Esophagus squamous epithelium (tissue), 4 donors: Measurements from ENCODE around the gene C2orf74.

Source experiments
- CTCF ChIP-seq, 6 experiments: fragments of 450-650 bp in 4 of 6; fragments of 200-600 bp in 2 of 6; sonication (generic) in 2 of 6; IDR thresholded peaks; one replicate each; pipeline ENCODE4 v1.5.1; 2016 to 2019; ENCODE audit warnings: antibody characterized with exemption in 6 of 6, mild to moderate bottlenecking in 4 of 6, moderate library complexity in 4 of 6
- POLR2A ChIP-seq, 4 donors: fragments of 450-650 bp; IDR thresholded peaks; one replicate each; pipeline ENCODE4 v1.6.1; 2017; ENCODE audit warnings: antibody characterized with exemption in 4 of 4, mild to moderate bottlenecking in 4 of 4, moderate library complexity in 3 of 4

GRCh38 chr2:61145990-61146389 is 16.0 kb upstream of the C2orf74 start:
- TF ChIP-seq CTCF (IDR thresholded peaks at IDR 0.05) (no peak), POLR2A (IDR thresholded peaks at IDR 0.05) (no peak)
